Esophagus muscularis mucosa (tissue), 4 donors: ENCODE measurements around the gene MINPP1. TPM values are rescaled to one million over a fixed set of nuclear protein-coding genes. Genes with fewer than 3 reads are reported as not detected.

Experiments
- DNase-seq: peaks from one replicate; pipeline ENCODE4 v3.0.0-alpha.2; 2017; ENCODE audit errors: extremely low spot score
- H3K27ac ChIP-seq, 4 donors: fragments of 200-600 bp; sonication (generic); replicated peaks in 1 of 4; 1 replicate in 3 of 4; 2 replicates in 1 of 4; pipeline ENCODE4 v1.5.1; 2016 to 2019; ENCODE audit warnings: mild to moderate bottlenecking in 1 of 4
- H3K27me3 ChIP-seq, 4 donors: fragments of 200-600 bp; sonication (generic); one replicate each; pipeline versions ENCODE4 v1.5.1 to v1.6.0; 2016 to 2019
- H3K36me3 ChIP-seq, 4 donors: fragments of 200-600 bp; sonication (generic); one replicate each; pipeline ENCODE4 v1.5.1; 2016 to 2019
- H3K4me1 ChIP-seq, 4 donors: fragments of 200-600 bp; sonication (generic); one replicate each; pipeline ENCODE4 v1.5.1; 2016 to 2019
- H3K4me3 ChIP-seq, 4 donors: fragments of 200-600 bp; sonication (generic); 1 replicate in 2 of 4; 2 replicates in 2 of 4; pipeline ENCODE4 v1.5.1; 2016 to 2019; ENCODE audit warnings: mild to moderate bottlenecking in 4 of 4, moderate library complexity in 1 of 4
- H3K9me3 ChIP-seq, 4 donors: fragments of 200-600 bp; sonication (generic); 1 replicate in 3 of 4; 2 replicates in 1 of 4; pipeline ENCODE4 v1.5.1; 2016 to 2019
- CTCF ChIP-seq, 3 experiments: fragments of 200-600 bp in 2 of 3; fragments of 450-650 bp in 1 of 3; sonication (generic) in 2 of 3; IDR thresholded peaks; one replicate each; pipeline ENCODE4 v1.5.1; 2017 to 2019; ENCODE audit warnings: antibody characterized with exemption in 3 of 3, mild to moderate bottlenecking in 2 of 3, moderate library complexity in 1 of 3
- EP300 ChIP-seq: sonication (generic); formaldehyde crosslinking; IDR thresholded peaks from one replicate; pipeline ENCODE4 v1.6.1; 2017; ENCODE audit warnings: antibody characterized with exemption
- POLR2A ChIP-seq: fragments of 450-650 bp; IDR thresholded peaks from one replicate; pipeline ENCODE4 v1.6.1; 2017; ENCODE audit warnings: antibody characterized with exemption, moderate library complexity, mild to moderate bottlenecking, low read depth
- POLR2AphosphoS5 ChIP-seq, 2 donors: sonication (generic); formaldehyde crosslinking; IDR thresholded peaks; one replicate each; pipeline ENCODE4 v1.6.1; 2017; ENCODE audit warnings: antibody characterized with exemption in 2 of 2
- WGBS: methylation state at CpG from one replicate; pipeline ENCODE4 v1.1.5; 2018; 5-methylcytosine and 5-hydroxymethylcytosine counted together
- intact Hi-C: fragments of 100-400 bp; cut with DNase I; formaldehyde crosslinking; loops from one replicate; pipeline ENCODE4 v1.15.1; 2023
- total RNA-seq, 4 donors: library from RNA; depleted of rRNA; stranded (reverse); fragments of >200 nt; gene quantifications; one replicate each; pipeline versions ENCODE4 v1.1.0 to v1.2.1, GENCODE V29; 2016

The MINPP1 gene
- total RNA-seq, 4 donors from 2014 or later: 8.1 to 13.3 (median 11.0) TPM

GRCh38 chr10:87510025-87510424 lies 5.3 kb downstream of the MINPP1 start:
- TF ChIP-seq POLR2AphosphoS5 (IDR thresholded peaks at IDR 0.05) (no peak), EP300 (no peak), POLR2A (no peak), CTCF (IDR thresholded peaks at IDR 0.05) (no peak)
- intact Hi-C loops: no loop called here
- no peak for DNase-seq
- Histone ChIP-seq H3K27ac (no peak overlapping the region), H3K27me3 (no peaks in the 10 kb centered on the region), H3K4me1 (peaks cover 11 to 29% (median 24%) of the 10 kb centered on the region in 4 donors), H3K4me3 (no peak overlapping the region), H3K9me3 (no peaks in the 10 kb centered on the region), H3K36me3 (peaks cover 6 to 62% (median 40%) of the 10 kb centered on the region in 4 donors)
- WGBS: 94% methylated on average over 3 of the region's 3 CpGs

- H3K27me3 ChIP-seq: no peaks in the 10 kb centered on the region
- TF ChIP-seq CTCF (IDR thresholded peaks at IDR 0.05) (no peak), EP300 (no peak)
- peaks cover 1 to 16% (median 12%) of the 10 kb centered on the region in 4 donors for H3K4me1 ChIP-seq
- no peaks in the 10 kb centered on the region for H3K9me3 ChIP-seq
- whole genome bisulfite sequencing: 93% methylated on average over 3 of the region's 3 CpGs
- no peak overlapping the region for H3K27ac ChIP-seq
- intact Hi-C loops: no loop called here
- no peak for DNase-seq
- H3K4me3 ChIP-seq: no peak overlapping the region
- peaks cover 8 to 64% (median 43%) of the 10 kb centered on the region in 4 donors for H3K36me3 ChIP-seq
Observed at GRCh38 chr10:87511526-87511925, 6.8 kb downstream of the MINPP1 start.

GRCh38 chr10:87518937-87519336 lies 14.2 kb downstream of the MINPP1 start:
- WGBS: 80% methylated on average over 3 of the region's 3 CpGs
- Histone ChIP-seq H3K27me3 (no peaks in the 10 kb centered on the region), H3K36me3 (peaks cover 12 to 67% (median 39%) of the 10 kb centered on the region in 4 donors), H3K4me3 (no peak overlapping the region), H3K27ac (no peak overlapping the region), H3K9me3 (no peaks in the 10 kb centered on the region), H3K4me1 (peaks cover 4 to 11% (median 6%) of the 10 kb centered on the region in 4 donors)
- intact Hi-C loops: no loop called here
- TF ChIP-seq POLR2A (no peak), CTCF (IDR thresholded peaks at IDR 0.05) (no peak), POLR2AphosphoS5 (IDR thresholded peaks at IDR 0.05) (no peak), EP300 (no peak)
- no peak for DNase-seq

GRCh38 chr10:87519582-87519981 lies 14.9 kb downstream of the MINPP1 start:
- Histone ChIP-seq H3K36me3 (peaks cover 10 to 61% (median 32%) of the 10 kb centered on the region in 4 donors), H3K4me3 (no peak overlapping the region), H3K9me3 (no peaks in the 10 kb centered on the region), H3K4me1 (peaks cover 7 to 15% (median 11%) of the 10 kb centered on the region in 4 donors), H3K27me3 (no peaks in the 10 kb centered on the region), H3K27ac (no peak overlapping the region)
- intact Hi-C loops: no loop called here
- TF ChIP-seq EP300 (no peak), POLR2A (no peak), CTCF (IDR thresholded peaks at IDR 0.05) (no peak), POLR2AphosphoS5 (IDR thresholded peaks at IDR 0.05) (no peak)
- no peak for DNase-seq
- 96% methylated on average over 2 of the region's 2 CpGs for WGBS

- no peak for TF ChIP-seq POLR2A
- TF ChIP-seq POLR2AphosphoS5 (IDR thresholded peaks at IDR 0.05): no peak
- no peak for TF ChIP-seq CTCF (IDR thresholded peaks at IDR 0.05)
- TF ChIP-seq EP300: no peak
- H3K4me1 ChIP-seq: peaks cover 7 to 15% (median 11%) of the 10 kb centered on the region in 4 donors
Observed at GRCh38 chr10:87523731-87524130, 19.0 kb downstream of the MINPP1 start.

More at GRCh38 chr10:87523731-87524130, 19.0 kb downstream of the MINPP1 start:
- Histone ChIP-seq H3K4me3 (no peak overlapping the region), H3K27me3 (no peaks in the 10 kb centered on the region), H3K36me3 (peaks cover 3 to 48% (median 12%) of the 10 kb centered on the region in 4 donors), H3K9me3 (no peaks in the 10 kb centered on the region), H3K27ac (peak overlapping the region in 1 of 4 donors; percentile 33)
- intact Hi-C loops: no loop called here
- no peak for DNase-seq
- WGBS: 34% methylated on average over 2 of the region's 2 CpGs
